Medulla oblongata (tissue), 1 donor: Measurements from ENCODE around the gene CRTC3.
A peak's percentile ranks its signal among the peaks of the same experiment; 100 is the strongest.
"Not testable (repeated sequence)": the region's sequence is repeated elsewhere in the genome, so short reads cannot be mapped to it uniquely, and the experiment has no call there.

Experiments used
- DNase-seq: peaks from one replicate; pipeline ENCODE4 v3.0.0-alpha.2; 2015; ENCODE audit errors: extremely low spot score

Gene CRTC3

DNA sequence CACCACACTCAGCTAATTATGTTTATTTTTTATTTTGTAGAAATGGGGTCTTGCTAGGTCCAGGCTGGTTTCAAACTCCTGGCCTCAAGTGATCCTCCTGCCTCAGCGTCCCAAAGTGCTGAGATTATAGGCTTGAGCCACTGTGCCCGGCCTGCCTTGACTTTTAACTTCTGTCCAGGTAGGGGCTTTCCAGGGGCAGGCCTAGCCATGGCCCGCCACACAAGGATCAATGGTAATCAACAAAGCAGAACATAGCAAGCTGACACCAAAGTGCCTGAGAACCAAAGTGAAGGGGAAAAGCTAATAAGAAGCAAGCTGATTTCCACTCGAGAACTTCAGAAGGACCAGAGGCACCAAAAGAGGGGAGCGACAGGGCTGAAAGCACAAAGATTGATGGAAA lies 9.4 kb upstream of the CRTC3 start:
- DNase-seq = no peak

DNA sequence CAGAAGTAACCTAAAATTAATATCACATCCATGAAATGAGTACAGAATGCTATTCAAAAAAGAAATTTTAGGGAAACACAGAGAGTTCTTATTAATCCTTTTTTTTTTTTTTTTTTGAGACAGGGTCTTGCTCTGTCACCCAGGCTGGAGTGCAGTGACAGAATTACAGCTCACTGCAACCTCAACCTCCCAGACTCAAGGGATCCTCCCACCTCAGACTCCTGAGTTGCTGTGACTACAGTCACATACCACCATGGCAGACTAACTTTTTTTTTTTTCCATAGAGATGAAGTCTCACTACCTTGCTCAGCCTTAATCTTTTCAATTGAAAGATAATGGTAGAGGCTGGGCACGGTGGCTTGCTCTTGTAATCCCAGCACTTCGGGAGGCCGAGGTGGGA lies 6.3 kb upstream of the CRTC3 start:
- DNase-seq = no peak

- not testable (repeated sequence) for DNase-seq
These were observed 5.5 kb upstream of the CRTC3 start for GRCh38 chr15:90524018-90524803.

- no peak for DNase-seq
These were observed 732 bp upstream of the CRTC3 start for GRCh38 chr15:90529011-90529370.

GRCh38 chr15:90530250-90531051 lies 728 bp downstream of the CRTC3 start:
- peak; percentile 51 for DNase-seq

DNA sequence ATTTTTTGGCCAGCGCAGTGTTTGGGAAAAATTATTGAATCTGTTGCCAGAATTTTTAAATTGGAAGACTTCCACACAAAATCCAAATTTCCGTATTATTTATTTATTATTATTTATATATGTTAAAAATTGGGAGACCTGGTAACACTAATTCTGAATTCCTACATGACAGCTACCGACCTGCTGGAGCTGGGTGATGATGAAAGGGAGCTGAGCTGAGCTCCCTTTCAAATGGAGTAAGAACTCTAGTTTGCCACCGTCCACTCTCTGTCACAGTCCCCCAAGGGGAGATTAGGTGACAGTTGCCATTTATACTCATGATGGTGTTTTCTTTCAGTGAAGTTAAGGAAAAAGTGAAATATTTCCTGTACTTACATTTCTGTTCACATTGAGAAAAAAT lies 1.4 kb downstream of the CRTC3 start:
- peak; percentile 31 for DNase-seq

GRCh38 chr15:90535254-90535653 lies 5.5 kb downstream of the CRTC3 start:
- no peak for DNase-seq

DNA sequence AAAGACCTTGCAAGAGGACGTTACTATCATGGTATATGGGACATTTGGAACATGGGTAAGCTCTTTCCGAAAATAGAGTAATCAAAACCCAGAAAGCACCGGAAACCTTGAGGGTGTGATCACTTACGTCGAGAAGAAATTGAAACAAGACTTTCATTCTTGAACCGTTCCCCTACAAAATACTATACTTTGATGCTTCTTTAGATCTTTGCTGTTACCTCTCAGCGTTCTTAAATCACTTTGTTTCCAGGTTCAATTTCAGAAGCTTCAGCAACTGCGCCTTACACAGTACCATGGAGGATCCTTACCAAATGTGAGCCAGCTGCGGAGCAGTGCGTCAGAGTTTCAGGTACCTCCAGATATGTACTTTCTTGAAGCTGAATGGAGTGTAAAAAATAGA lies 10.1 kb downstream of the CRTC3 start:
- no peak for DNase-seq

GRCh38 chr15:90540768-90541167 lies 11.0 kb downstream of the CRTC3 start:
- no peak for DNase-seq

DNA sequence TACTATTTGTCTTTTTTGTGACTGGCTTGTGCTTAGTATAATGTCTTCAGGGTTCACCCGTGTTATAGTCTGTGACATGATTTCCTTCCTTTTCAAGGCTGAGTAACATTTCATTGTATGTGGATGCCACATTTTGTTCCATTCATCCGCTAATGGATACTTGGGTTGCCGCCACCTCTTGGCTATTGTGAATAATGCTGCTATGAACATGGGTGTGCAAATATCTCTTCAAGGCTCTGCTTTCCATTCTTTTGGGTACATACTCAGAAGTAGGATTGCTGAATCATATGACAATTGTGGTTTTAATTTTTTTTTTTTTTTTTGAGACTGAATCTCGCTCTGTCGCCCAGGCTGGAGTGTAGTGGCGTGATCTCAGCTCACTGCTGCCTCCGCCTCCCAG lies 15.4 kb downstream of the CRTC3 start:
- no peak for DNase-seq

GRCh38 chr15:90547540-90547939 lies 17.8 kb downstream of the CRTC3 start:
- no peak for DNase-seq

DNA sequence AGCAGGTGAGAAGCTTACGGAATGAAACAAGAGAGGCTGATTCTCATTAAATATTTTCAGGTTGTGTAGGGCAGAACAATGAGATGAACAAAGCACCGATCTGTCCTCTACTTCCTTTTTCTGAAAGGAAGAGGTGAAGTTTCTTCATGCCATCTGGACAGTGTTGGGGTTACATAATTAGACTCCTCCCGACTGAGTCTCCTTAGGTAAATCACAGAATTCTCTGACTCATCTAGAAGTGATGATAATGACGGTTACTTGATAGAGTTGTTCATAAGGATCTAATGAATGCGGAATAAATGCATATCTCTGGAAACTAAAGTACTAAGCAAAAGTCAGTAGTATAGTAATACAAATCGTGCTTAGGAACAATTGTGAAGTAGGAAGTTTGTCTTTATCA lies 21.2 kb downstream of the CRTC3 start:
- no peak for DNase-seq

GRCh38 chr15:90552162-90552928 lies 22.6 kb downstream of the CRTC3 start:
- no peak for DNase-seq

- no peak for DNase-seq
These were observed 23.1 kb downstream of the CRTC3 start for GRCh38 chr15:90552929-90553211.

DNA sequence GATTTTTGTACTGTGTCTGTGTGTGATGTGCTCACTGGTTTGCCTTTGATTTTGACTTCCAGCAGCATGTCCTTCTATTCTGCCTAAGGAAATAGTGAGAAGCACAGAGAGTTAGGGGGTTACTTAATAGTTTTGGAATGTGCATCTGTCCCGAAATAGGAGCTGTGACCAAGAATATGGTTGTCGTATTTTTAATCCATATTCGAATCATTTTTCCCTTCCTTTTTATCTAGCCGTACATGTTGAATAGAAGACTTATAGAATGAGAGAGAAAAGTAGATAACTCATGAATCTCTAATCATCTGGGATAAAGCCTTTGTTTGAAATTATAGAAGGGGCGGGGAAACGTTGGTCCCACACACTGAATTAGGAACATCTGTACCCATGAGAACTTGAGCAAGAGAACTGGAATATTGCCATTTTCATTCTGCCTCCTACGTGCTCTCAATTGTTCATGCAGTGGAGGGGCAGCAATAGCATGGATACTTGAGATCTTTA lies 23.6 kb downstream of the CRTC3 start:
- DNase-seq = peak; percentile 65

DNA sequence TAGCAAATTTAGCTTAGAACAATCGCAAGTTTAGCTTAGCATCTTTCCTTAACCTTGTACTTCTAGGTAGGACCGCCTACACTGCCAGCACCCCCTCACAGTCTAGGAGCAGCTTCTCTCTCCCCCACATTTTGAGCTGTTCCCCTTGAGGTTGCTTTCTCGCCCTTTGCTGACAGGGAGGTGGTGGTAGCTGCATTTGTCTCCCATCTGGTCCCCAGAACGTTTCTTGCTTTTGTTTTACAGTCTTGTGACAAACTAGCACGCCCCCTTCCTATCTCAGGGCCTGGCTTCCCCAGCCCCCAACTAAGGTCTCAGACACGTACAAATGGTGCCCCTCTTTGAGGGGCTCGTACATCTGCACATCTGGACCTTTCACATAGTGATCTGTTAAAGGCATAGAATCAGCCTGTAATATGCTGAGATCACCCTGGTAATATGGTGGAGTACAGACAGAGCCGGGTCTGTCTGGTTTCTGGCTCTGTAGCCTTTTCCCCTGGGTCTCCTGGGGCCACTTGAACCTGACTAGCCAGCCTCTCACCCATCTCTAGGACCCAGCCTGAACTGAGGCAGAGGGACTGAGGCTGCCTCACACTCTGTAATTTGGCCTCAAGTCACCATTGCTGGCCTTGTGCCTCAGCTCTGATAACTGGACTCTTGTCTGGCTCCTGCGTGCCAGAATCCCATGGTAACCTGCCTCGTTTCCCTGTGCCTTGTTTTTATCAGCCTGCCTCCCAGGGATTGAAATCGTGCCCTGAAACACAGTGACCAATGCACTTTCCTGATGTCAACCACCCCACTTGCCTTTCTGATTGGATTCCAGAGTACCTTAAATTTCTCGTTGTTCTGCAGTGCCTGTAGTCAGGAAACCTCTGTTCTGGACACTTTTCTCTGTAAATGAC lies 27.7 kb downstream of the CRTC3 start:
- peak; percentile 87 for DNase-seq

DNA sequence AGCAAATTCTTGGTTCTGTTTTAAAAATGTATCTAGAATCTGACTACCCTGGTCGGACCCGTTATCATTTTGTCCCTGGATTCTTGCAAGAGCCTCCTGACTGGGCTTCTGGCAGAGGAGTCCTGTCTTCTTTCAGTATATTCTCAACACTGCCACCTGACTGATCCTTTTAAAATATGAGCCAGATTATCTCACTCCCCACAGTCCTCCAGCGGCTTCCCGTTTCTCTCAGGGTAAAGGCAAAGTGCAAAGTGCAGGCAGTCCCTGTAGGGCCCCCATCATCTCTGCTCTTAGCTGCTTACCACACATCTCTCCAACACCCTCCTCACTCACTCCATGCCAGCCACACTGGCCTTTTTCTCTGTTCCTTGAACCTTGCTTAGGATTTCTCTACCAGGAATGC lies 28.4 kb downstream of the CRTC3 start:
- DNase-seq = peak; percentile 52

GRCh38 chr15:90559119-90559518 lies 29.4 kb downstream of the CRTC3 start:
- no peak for DNase-seq

- peak; percentile 59 for DNase-seq
These were observed 30.6 kb downstream of the CRTC3 start for GRCh38 chr15:90560229-90560776.

DNA sequence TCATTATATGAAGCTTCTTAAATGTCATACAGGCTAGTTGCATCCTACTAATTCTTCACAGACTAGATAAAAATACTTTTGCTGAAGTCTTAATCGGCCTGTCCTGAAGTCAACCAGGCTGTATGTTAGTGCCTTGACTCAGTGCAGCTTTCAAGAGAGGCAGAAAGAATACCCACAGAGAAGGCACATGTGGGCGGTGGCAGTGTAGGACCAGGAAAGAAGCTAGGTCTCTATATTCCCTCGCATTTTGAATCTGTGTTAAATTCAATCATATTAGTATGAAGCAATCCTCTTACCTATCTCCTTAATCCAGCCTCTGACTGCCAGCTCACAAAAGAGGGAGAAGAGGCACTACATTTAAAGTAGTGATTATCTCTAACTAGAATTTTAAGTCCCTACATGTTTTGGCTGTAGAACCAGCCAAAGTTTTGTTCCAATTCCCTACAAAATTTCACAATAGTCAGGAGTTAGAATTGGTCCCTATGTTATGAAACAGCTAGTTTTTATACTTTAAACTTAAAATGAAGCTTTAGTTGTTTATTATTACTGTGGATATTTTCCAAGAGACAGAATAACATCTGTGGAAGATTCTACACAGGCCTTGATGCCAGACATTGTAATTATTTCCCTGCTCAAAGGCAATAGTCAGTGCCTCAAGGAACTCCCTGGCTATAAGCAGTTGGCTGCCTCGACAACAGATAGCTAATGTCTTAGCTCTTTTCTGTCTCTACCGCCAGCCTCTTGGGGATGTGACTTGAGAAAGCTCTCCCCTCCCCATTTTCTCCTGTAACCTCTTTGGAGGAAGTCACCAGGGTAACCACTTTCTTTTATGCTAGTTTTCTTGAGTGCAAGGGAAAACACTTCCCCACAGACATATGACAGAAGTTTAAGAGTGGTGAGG lies 31.9 kb downstream of the CRTC3 start:
- peak; percentile 35 for DNase-seq
